WI38 (cell line): ENCODE results near the gene TWNK.

ENCODE experiments used
- H3K4me3 ChIP-seq: 2 replicates; pipeline ENCODE4 v1.5.1; 2011; ENCODE audit warnings: low read depth, mild to moderate bottlenecking, control low read depth, low read length
- CTCF ChIP-seq: IDR thresholded peaks from 2 replicates; pipeline ENCODE4 v1.5.1; 2012; ENCODE audit warnings: low read depth, mild to moderate bottlenecking, control low read depth, low read length

Gene TWNK

GRCh38 chr10:101020427-101021075 lies 33.2 kb downstream of the TWNK start:
- no peak for TF ChIP-seq CTCF
- no peak overlapping the region for H3K4me3 ChIP-seq

GRCh38 chr10:101021239-101021638 lies 33.9 kb downstream of the TWNK start:
- H3K4me3 ChIP-seq = no peak overlapping the region
- no peak for TF ChIP-seq CTCF

- no peak for TF ChIP-seq CTCF
- H3K4me3 ChIP-seq = no peak overlapping the region
Measured at GRCh38 chr10:101021692-101022251, 34.4 kb downstream of the TWNK start.

- H3K4me3 ChIP-seq = no peak overlapping the region
- TF ChIP-seq CTCF = no peak
Measured at GRCh38 chr10:101022967-101023705, 35.8 kb downstream of the TWNK start.

- no peak for TF ChIP-seq CTCF
Measured at GRCh38 chr10:101027106-101027720, 39.9 kb downstream of the TWNK start.

GRCh38 chr10:101028446-101029337 lies 41.3 kb downstream of the TWNK start:
- no peak for TF ChIP-seq CTCF
- H3K4me3 ChIP-seq = no peak overlapping the region

More at GRCh38 chr10:101027106-101027720, 39.9 kb downstream of the TWNK start:
- H3K4me3 ChIP-seq = no peak overlapping the region
